ENCODE data around the gene FAM20A. TPM values are rescaled to one million over a fixed set of nuclear protein-coding genes. Genes with fewer than 3 reads are reported as not detected.
A peak's percentile ranks its signal among the peaks of the same experiment; 100 is the strongest.

Gene FAM20A
- polyA plus RNA-seq, 3 donors, result 0.91 to 1.6 TPM; not detected in 1

DNA sequence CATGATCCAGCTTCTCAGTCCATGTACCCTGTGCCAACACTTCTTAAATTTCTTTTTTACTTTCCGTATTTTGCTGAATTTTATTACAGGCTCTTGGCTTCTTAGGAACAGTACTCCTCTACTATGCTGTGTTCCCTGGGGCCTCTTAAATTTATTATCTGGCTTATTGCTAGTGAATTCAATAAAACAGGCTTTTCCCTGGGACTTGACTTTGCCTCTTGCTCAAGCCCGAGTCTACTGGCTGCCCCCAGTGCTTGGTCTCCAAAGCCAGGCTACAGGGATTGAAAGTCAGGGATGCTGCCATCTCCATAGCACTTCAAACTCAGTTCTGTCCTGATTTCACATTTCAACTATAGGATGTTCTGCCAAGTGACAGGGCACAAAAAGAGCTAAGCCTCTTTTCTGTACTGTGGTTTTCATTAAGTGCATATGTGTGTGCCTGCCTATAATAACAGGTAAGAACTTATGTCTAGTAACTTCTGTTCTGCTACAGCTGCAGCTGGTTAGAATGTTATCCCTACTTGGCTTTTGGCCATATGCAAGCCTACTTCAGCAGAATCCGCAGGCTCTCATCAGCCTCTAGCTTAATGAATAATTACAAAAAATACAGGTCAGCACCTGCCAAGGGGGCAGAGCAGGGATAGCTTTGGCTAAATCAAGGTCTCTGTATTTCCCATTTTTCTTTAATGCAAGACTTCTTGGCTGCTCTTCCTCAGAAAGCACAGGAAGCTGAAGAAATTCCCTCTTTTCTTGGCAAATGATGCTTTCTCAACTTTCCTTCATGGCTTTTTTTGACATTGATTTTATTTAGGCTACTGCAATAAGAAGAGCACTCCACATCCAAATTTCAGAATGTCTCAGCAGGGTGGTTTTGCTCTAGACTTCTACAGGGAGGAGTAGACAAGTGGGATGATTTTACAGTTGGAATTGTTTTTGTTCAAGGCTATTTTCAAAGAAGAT is 8.2 kb downstream of the FAM20A start:
- no peak overlapping the region for H3K4me3 ChIP-seq (replicated peaks in 1 of 3; ENCODE audit: low read depth in 2 of 3, low read length in 3 of 3)
- Mint-ChIP-seq H3K27me3 (ENCODE audit: low read depth in 3 of 3) (peaks cover 36 to 49% (median 37%) of the 10 kb centered on the region in 3 donors), H3K9me3 (peaks cover 0 to 10% (median 2%) of the 10 kb centered on the region in 7 donors), H3K27ac (no peak overlapping the region), H3K36me3 (peaks cover 9 to 15% of the 10 kb centered on the region in 2 donors), H3K4me3 (peak overlapping the region in 1 of 2 donors; percentile 62), H3K4me1 (peaks cover 27% of the 10 kb centered on the region)
- H3K9ac ChIP-seq (ENCODE audit: insufficient read depth, low read length, poor library complexity, severe bottlenecking), result no peak overlapping the region
- H2AFZ ChIP-seq (ENCODE audit: insufficient read depth, low read depth, low read length, poor library complexity, severe bottlenecking), result no peak overlapping the region
- no peaks in the 10 kb centered on the region for H3K36me3 ChIP-seq (replicated peaks in 1 of 2; ENCODE audit: control insufficient read depth in 1 of 2, insufficient read depth in 2 of 2, low read length in 2 of 2)
- no peak overlapping the region for H3K4me2 ChIP-seq (replicated peaks; ENCODE audit: extremely low read depth, low read length, poor library complexity, severe bottlenecking)
- H3K4me1 ChIP-seq (ENCODE audit: control insufficient read depth in 1 of 2, insufficient read depth in 2 of 2, low read length in 2 of 2), result peaks cover 11 to 15% of the 10 kb centered on the region in 2 donors
- peaks cover 0 to 4% of the 10 kb centered on the region in 2 donors for H3K9me3 ChIP-seq (replicated peaks in 1 of 2; ENCODE audit: control insufficient read depth in 1 of 2, insufficient read depth in 1 of 2, low read length in 2 of 2)
- no peak overlapping the region for H3K27ac ChIP-seq (ENCODE audit: low read depth in 1 of 2, low read length in 2 of 2)
- DNase-seq, result no peak
- no peaks in the 10 kb centered on the region for H3K79me2 ChIP-seq (ENCODE audit: insufficient read depth, low read length)
- intact Hi-C loops (cut with micrococcal nuclease), result no loop called here
- TF ChIP-seq, protein P1, sequence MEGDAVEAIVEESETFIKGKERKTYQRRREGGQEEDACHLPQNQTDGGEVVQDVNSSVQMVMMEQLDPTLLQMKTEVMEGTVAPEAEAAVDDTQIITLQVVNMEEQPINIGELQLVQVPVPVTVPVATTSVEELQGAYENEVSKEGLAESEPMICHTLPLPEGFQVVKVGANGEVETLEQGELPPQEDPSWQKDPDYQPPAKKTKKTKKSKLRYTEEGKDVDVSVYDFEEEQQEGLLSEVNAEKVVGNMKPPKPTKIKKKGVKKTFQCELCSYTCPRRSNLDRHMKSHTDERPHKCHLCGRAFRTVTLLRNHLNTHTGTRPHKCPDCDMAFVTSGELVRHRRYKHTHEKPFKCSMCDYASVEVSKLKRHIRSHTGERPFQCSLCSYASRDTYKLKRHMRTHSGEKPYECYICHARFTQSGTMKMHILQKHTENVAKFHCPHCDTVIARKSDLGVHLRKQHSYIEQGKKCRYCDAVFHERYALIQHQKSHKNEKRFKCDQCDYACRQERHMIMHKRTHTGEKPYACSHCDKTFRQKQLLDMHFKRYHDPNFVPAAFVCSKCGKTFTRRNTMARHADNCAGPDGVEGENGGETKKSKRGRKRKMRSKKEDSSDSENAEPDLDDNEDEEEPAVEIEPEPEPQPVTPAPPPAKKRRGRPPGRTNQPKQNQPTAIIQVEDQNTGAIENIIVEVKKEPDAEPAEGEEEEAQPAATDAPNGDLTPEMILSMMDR (IDR thresholded peaks at IDR 0.05), result no peak
- whole genome bisulfite sequencing (ENCODE audit: insufficient coverage), result 100% methylated on average over 2 of the region's 3 CpGs
- no peaks in the 10 kb centered on the region for H4K20me1 ChIP-seq (ENCODE audit: insufficient read depth, low read length)
- H3K27me3 ChIP-seq (ENCODE audit: control insufficient read depth in 2 of 2, insufficient read depth in 2 of 2, low read length in 2 of 2), result peaks cover 22 to 34% of the 10 kb centered on the region in 2 donors

DNA sequence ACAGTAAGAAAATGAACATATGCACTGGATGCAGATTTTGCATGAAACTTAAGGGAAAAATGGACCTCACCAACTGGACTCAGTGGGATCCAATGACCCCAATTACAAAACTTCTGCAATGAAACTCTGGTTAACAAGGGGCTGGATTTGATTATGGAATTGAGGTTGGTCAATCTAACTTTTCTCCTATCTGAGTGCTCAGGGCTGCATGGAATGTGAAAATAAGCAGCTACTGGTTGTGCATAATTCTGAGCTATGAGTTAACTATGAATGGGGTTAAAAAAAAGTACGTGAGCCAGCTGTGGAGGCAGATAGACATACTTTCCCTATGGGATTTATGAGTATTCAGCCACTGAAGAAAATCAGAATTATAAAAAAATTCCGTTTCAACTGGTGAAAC is 9.2 kb downstream of the FAM20A start:
- H3K4me3 Mint-ChIP-seq, result peak overlapping the region in 1 of 2 donors; percentile 47
- H3K27me3 Mint-ChIP-seq (ENCODE audit: low read depth in 3 of 3), result peaks cover 30 to 41% (median 30%) of the 10 kb centered on the region in 3 donors
- H3K9me3 Mint-ChIP-seq, result peaks cover 0 to 10% (median 3%) of the 10 kb centered on the region in 7 donors
- H2AFZ ChIP-seq (ENCODE audit: insufficient read depth, low read depth, low read length, poor library complexity, severe bottlenecking), result no peak overlapping the region
- DNase-seq, result no peak
- H3K27ac ChIP-seq (ENCODE audit: low read depth in 1 of 2, low read length in 2 of 2), result no peak overlapping the region
- TF ChIP-seq, protein P1 (IDR thresholded peaks at IDR 0.05), result no peak
- H3K36me3 ChIP-seq (replicated peaks in 1 of 2; ENCODE audit: control insufficient read depth in 1 of 2, insufficient read depth in 2 of 2, low read length in 2 of 2), result no peaks in the 10 kb centered on the region
- H3K4me1 ChIP-seq (ENCODE audit: control insufficient read depth in 1 of 2, insufficient read depth in 2 of 2, low read length in 2 of 2), result peaks cover 11 to 15% of the 10 kb centered on the region in 2 donors
- no peak overlapping the region for H3K27ac Mint-ChIP-seq
- peaks cover 0 to 4% of the 10 kb centered on the region in 2 donors for H3K9me3 ChIP-seq (replicated peaks in 1 of 2; ENCODE audit: control insufficient read depth in 1 of 2, insufficient read depth in 1 of 2, low read length in 2 of 2)
- H3K4me3 ChIP-seq (replicated peaks in 1 of 3; ENCODE audit: low read depth in 2 of 3, low read length in 3 of 3), result no peak overlapping the region
- no peak overlapping the region for H3K4me2 ChIP-seq (replicated peaks; ENCODE audit: extremely low read depth, low read length, poor library complexity, severe bottlenecking)
- WGBS (ENCODE audit: insufficient coverage), result no CpG with 5 or more reads among the region's 2 CpGs
- intact Hi-C loops (cut with micrococcal nuclease), result no loop called here
- no peaks in the 10 kb centered on the region for H4K20me1 ChIP-seq (ENCODE audit: insufficient read depth, low read length)
- no peak overlapping the region for H3K9ac ChIP-seq (ENCODE audit: insufficient read depth, low read length, poor library complexity, severe bottlenecking)
- peaks cover 27% of the 10 kb centered on the region for H3K4me1 Mint-ChIP-seq
- H3K79me2 ChIP-seq (ENCODE audit: insufficient read depth, low read length), result no peaks in the 10 kb centered on the region
- peaks cover 6% of the 10 kb centered on the region in 2 donors for H3K36me3 Mint-ChIP-seq
- H3K27me3 ChIP-seq (ENCODE audit: control insufficient read depth in 2 of 2, insufficient read depth in 2 of 2, low read length in 2 of 2), result peaks cover 19 to 27% of the 10 kb centered on the region in 2 donors

Data from CD14-positive monocyte (primary cell).